GM23338 (cell line): ENCODE data around the gene PNP.

Experiments used
- CREB1 ChIP-seq: fragments of 250-450 bp; sonication (Bioruptor Pico); IDR thresholded peaks from 2 replicates; pipeline ENCODE4 v1.5.0; 2020; ENCODE audit warnings: low read depth, mild to moderate bottlenecking, moderate library complexity
- CTCF ChIP-seq, 2 experiments: fragments of 200-600 bp in 1 of 2; sonication (generic) in 1 of 2; conservative IDR thresholded peaks; 2 replicates each; pipeline versions ENCODE4 v1.5.1 to v1.6.1; 2016 to 2017; ENCODE audit warnings: antibody characterized with exemption in 2 of 2, low read depth in 2 of 2, mild to moderate bottlenecking in 2 of 2, moderate library complexity in 1 of 2
- EZH2 ChIP-seq: fragments of 200-600 bp; sonication (generic); IDR thresholded peaks from one replicate; pipeline ENCODE4 v1.8.0; 2017; ENCODE audit warnings: antibody characterized with exemption, mild to moderate bottlenecking, low read depth; ENCODE audit not compliant: unreplicated experiment
- EZH2phosphoT487 ChIP-seq: fragments of 200-600 bp; sonication (generic); IDR thresholded peaks from one replicate; pipeline ENCODE4 v1.8.1; 2018; ENCODE audit warnings: antibody characterized with exemption; ENCODE audit not compliant: unreplicated experiment
- POLR2AphosphoS5 ChIP-seq: IDR thresholded peaks from 2 replicates; pipeline ENCODE4 v1.6.1; 2016; ENCODE audit warnings: antibody characterized with exemption, low read depth
- REST ChIP-seq: IDR thresholded peaks from one replicate; pipeline ENCODE4 v1.6.1; 2018; ENCODE audit warnings: antibody characterized with exemption; ENCODE audit not compliant: unreplicated experiment
- STAT1 ChIP-seq: IDR thresholded peaks from one replicate; pipeline ENCODE4 v1.6.1; 2016; ENCODE audit warnings: antibody characterized with exemption; ENCODE audit not compliant: unreplicated experiment
- ZNF114 ChIP-seq: fragments of 250-450 bp; sonication (Bioruptor Pico); IDR thresholded peaks from 2 replicates; pipeline ENCODE4 v1.5.0; 2020; ENCODE audit warnings: mild to moderate bottlenecking, moderate library complexity

GRCh38 chr14:20486684-20487395, 17.6 kb downstream of the PNP start:
- TF ChIP-seq EZH2phosphoT487 (no peak), CTCF (conservative IDR thresholded peaks at IDR 0.05; ENCODE audit: low read depth in 2 of 2) (no peak), EZH2 (no peak), POLR2AphosphoS5 (no peak), CREB1 (CRISPR knock-in tag) (no peak), ZNF114 (CRISPR knock-in tag) (no peak), STAT1 (no peak), REST (no peak)
